CD4-positive, alpha-beta T cell treated with Interleukin-17A for 1 hour (primary cell): ENCODE measurements around the gene TFB1M.
"Not testable (repeated sequence)": the region's sequence is repeated elsewhere in the genome, so short reads cannot be mapped to it uniquely, and the experiment has no call there.

ENCODE experiments used
- DNase-seq: peaks from one replicate; pipeline ENCODE4 v3.0.0-alpha.2; 2020

The TFB1M gene

DNA sequence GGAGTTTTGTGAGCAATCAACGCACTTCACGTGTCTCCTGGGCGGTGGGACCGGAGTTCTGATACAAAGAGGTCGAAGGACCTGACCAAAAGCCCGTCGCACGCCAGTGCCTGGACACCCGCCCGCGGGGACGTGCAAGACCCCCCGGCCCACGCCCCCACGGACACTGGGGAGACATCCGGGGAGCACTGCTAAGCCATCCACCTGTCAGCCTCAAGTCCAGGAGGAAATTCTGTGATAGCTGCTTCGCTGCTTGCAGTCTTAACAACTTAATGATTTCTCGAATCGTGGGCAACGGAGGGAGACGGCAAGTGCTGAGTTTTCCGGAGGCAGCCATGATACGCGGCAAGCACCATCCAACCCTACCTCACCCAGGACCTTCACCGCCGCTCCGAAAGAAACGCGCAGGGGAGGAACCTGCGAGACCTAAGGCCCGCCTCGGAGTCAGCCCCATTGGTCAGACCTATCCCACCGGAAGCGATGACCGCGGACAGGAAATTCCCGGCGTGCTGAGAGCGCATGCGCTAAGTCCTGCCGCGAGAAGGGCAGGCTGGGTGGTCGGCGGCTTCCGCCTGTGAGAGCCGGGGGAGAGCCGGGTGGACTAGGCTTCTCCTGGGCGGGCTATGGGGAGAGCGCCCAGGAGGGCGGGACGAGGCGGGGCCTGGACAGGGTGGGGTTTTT lies at the start of gene TFB1M:
Gene TFB1M, minus strand, starts transcription at position 393 of the 681 bp plus-strand sequence. Its CDS starts 56 bp downstream, at position 337.
- peak; percentile 98 for DNase-seq

- DNase-seq: not testable (repeated sequence)
Observed at GRCh38 chr6:155364021-155364420, 49.7 kb upstream of the TFB1M start.

DNA sequence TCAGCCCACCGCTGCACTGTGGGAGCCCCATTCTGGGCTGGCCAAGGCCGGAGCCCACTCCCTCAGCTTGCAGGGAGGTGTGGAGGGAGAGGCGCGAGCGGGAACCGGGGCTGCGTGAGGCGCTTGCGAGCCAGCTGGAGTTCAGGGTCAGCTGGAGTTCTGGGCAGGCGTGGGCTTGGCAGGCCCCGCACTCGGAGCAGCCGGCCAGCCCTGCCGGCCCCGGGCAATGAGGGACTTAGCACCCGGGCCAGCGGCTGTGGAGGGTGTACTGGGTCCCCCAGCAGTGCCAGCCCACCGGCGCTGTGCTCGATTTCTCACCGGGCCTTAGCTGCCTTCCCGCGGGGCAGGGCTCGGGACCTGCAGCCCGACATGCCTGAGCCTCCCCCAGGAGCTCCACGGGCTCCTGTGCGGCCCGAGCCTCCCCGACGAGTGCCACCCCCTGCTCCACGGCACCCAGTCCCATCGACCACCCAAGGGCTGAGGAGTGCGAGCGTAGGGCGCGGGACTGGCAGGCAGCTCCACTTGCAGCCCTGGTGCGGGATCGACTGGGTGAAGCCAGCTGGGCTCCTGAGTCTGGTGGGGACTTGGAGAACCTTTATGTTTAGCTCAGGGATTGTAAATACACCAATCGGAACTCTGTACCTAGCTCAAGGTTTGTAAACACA lies 48.8 kb upstream of the TFB1M start:
- DNase-seq: not testable (repeated sequence)

- no peak for DNase-seq
Observed at GRCh38 chr6:155354167-155354566, 39.9 kb upstream of the TFB1M start.

GRCh38 chr6:155352811-155353210 lies 38.5 kb upstream of the TFB1M start:
- DNase-seq: no peak

- no peak for DNase-seq
Observed at GRCh38 chr6:155352130-155352420, 37.8 kb upstream of the TFB1M start.

DNA sequence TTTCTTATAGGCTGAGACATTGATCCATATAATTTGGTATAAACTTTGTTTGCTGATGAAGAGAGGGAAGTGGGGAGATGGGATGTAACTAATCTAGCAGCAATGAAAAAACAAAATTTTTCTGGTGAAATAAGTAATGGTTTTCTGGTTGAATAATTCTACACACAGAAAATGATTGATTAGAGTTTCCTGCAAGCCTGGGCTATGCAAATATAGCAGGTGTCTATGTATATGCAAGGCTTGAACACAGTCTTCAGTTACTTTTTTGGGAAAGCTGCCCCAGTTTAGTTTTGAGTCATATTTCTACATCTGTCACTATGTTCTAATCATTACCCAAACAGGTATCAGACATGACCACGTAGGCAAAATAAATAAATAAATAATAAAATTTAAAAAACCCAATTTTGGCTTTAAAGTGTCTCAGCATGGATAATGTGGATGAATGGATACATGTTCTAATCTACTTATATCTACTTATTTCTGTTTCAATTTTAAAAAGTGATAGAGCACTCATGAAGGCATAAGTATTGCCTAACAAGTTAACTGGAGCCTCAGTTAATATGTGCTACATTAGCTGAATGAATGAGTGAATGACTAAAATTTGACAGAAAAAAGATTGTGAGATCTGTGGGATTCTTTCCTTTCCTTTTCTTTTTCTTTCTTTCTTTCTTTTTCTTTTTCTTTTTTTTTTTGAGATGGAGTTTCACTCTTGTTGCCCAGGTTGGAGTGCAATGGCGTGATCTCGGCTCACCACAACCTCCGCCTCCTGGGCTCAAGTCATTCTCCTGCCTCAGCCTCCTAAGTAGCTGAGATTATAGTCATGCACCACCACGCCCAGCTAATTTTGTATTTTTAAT lies 37.2 kb upstream of the TFB1M start:
- DNase-seq: no peak

DNA sequence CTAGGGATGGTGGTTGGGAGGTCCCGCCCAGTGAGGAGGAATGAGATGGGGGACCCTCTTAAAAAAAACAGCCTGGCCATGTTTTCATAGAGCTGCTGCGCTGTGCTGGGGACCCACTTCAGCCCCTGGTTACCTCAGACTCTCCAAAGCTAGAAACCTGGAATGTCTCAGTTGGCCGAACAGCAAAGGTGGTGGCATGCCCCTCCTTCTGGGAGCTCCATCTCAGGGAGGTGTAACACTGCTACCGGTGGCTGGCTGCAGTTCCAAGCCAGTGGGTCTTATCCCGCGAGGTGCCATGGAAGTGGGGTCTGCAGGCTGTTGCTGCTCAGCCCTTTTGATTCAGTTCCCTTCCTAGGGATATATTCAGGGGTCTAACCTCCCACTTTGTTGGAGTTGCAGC lies 35.7 kb upstream of the TFB1M start:
- no peak for DNase-seq

DNA sequence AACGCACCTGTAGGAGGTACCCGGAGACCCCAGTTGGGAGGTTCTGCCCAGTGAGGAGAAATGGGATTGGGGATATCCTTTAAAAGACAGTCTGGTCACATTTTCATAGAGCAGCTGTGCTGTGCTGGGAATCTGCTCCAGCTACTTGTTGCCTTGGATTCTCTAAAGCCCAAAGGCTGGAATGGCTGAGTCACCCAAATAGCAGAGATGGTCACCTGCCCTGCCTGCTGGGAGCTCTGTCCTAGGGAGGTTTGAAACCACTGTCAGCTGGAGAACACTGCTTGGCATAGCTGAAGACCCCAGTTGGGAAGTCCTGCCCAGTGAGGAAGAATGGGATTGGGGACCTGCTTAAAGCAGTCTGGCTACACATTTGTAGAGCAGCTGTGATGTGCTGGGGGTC lies 34.8 kb upstream of the TFB1M start:
- no peak for DNase-seq

DNA sequence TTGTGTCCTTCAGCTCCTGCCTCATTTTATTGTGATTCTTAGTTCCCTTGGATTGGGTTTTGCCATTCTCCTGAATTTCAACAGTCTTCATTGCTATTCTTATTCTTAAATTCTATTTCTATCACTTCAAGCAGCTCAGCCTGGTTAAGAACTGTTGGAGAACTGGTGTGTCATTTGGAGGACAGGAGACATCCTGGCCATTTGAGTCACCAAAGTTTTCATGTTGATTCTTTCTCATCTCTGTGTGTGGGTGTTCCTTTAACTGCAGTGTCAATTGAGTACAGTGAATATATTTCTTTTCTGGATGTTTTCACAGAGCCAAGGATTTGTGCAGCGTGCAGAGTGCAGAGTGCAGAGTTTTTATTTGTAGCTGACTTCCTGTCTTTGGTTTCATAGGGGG lies 33.5 kb upstream of the TFB1M start:
- DNase-seq: no peak

GRCh38 chr6:155346957-155347356 lies 32.7 kb upstream of the TFB1M start:
- DNase-seq: no peak

DNA sequence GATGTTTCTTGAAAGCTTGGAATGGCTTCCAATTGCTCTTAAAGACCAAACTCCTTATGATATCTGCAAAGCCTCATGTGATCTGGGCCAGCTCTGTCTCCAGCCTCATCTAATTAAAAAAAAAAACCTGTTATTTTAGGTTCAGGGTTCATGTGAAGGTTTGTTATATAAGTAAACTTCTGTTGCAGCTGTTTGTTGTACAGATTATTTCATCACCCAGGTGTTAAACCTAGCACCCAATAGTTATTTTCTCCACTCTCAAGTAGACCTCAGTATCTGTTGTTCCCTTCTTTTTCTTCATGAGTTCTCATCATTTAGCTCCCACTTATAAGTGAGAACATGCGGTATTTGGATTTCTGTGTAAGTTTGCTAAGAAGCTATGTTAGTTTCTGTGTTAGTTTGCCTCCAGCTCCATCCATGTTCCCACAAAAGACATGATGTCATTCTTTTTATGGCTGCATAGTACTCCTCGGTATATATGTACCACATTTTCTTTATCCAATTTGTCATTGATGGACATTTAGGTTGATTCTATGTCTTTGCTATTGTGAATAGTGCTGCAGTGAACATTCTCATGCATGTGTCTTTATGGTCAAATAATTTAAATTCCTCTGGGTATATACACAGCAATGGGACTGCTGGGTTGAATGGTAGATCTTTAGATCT lies 30.2 kb upstream of the TFB1M start:
- DNase-seq: no peak

GRCh38 chr6:155341130-155341828 lies 27.0 kb upstream of the TFB1M start:
- no peak for DNase-seq

- DNase-seq: no peak
Observed at GRCh38 chr6:155340464-155341129, 26.3 kb upstream of the TFB1M start.

GRCh38 chr6:155339929-155340328 lies 25.6 kb upstream of the TFB1M start:
- DNase-seq: not testable (repeated sequence)

DNA sequence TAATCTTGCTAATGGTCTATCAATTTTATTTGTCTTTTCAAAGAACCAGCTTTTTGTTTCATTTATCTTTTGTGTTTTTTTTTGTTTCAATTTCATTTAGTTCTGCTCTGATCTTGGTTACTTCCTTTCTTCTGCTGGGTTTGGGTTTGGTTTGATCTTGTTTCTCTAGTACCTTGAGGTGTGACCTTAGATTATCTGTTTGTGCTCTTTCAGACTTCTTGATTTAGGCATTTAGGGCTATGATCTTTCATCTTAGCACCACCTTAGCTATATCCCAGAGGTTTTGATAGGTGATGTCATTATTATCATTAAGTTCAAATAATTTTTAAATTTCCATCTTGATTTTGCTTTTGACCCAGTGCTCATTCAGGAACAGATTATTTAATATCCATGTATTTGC lies 24.0 kb upstream of the TFB1M start:
- not testable (repeated sequence) for DNase-seq

GRCh38 chr6:155335265-155335664 lies 21.0 kb upstream of the TFB1M start:
- DNase-seq: no peak

- not testable (repeated sequence) for DNase-seq
Observed at GRCh38 chr6:155334073-155334472, 19.8 kb upstream of the TFB1M start.

DNA sequence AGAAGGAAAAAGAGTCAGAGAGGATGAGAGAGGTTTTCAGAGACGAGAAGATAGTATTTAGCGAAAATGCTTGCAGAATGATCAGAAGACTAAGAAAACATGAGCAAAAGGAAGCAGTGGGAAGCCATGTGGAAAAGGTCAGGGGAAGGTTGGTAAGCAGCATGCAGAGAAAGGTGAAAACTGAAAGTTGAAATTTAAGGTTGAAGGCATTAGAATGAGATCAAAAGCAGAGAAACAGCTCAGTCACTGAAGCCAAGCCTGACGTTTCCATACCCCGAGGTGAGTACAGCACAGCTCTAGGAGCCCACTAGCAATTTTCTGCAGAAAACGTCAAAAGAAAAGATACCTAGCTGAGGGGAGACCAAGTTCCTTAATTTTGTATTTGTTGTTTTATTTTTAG lies 19.1 kb upstream of the TFB1M start:
- no peak for DNase-seq

DNA sequence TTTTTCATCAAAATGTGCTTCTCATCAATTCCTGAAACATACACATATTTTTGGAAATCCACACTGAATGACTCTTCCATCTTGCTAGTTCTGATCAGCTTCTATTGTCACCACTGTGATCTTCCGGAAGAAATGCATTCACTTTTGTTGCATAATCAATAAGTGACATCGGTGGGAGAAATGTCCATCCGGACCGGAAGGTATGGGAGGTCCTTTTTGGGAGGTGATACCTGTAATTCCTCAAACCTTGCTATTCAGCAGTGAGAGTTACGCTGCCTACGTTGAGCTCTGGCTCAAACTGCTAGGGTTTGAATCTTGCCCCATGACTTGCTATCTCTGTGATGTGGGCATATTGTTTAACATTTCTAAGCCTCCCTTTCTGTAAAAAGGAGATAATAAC lies 16.6 kb upstream of the TFB1M start:
- no peak for DNase-seq

DNA sequence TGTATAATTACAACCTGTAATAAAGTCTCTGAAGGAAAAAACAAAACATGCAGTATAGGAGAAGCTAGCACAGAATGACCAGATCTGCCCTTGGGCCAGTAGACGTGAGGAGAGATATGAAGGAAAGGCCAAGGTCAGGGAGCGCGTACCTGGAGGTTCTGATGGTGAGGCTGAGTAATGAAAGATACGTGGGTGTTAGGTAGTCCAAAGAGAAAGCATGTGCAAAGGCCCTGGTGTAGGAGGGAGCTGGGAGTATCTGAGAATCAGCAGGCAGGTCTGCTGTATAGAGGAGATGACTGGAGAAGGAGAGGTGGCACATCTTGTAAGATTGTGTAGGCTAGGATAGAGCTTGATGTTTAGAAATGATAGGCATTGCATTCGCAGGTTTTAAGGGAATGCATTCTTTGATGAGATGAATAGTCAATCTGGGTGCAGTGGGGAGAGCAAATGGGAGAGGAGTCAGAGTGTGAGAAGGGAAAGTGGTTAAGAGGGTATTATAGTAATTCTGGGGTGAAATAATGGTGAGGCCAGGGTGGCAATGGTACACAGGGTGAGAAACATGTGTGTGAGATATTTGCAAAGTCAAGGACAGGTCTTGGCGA lies 15.9 kb upstream of the TFB1M start:
- DNase-seq: no peak
